Cardiac muscle cell (in vitro differentiated cells and primary cell): ENCODE measurements around the gene ZNF626. TPM values are rescaled to one million over a fixed set of nuclear protein-coding genes. Genes with fewer than 3 reads are reported as not detected.
A peak's percentile ranks its signal among the peaks of the same experiment; 100 is the strongest.
"Not testable (repeated sequence)": the region's sequence is repeated elsewhere in the genome, so short reads cannot be mapped to it uniquely, and the experiment has no call there.

Experiments
- DNase-seq, 2 donors: peaks; one replicate each; pipeline versions ENCODE4 v3.0.0 to v3.0.0-alpha.2; 2010 to 2017; ENCODE audit warnings: low read depth in 1 of 2, low spot score in 1 of 2
- H3K27ac ChIP-seq: fragments of 200-600 bp; sonication (generic); 2 replicates; pipeline ENCODE4 v1.5.1; 2016
- H3K27me3 ChIP-seq: fragments of 200-600 bp; sonication (generic); 2 replicates; pipeline ENCODE4 v1.6.0; 2016; ENCODE audit warnings: control low read depth
- H3K36me3 ChIP-seq: fragments of 200-600 bp; sonication (generic); 2 replicates; pipeline ENCODE4 v1.5.1; 2016; ENCODE audit warnings: control low read depth
- H3K4me1 ChIP-seq: fragments of 200-600 bp; sonication (generic); 2 replicates; pipeline ENCODE4 v1.8.1; 2017; ENCODE audit warnings: low read depth, mild to moderate bottlenecking, mixed run types
- H3K4me3 ChIP-seq: fragments of 200-600 bp; sonication (generic); 2 replicates; pipeline ENCODE4 v1.5.1; 2016; ENCODE audit warnings: mild to moderate bottlenecking
- H3K9me3 ChIP-seq: fragments of 200-600 bp; sonication (generic); 2 replicates; pipeline ENCODE4 v1.5.1; 2017; ENCODE audit warnings: low read depth, mild to moderate bottlenecking, control low read depth
- CTCF ChIP-seq: IDR thresholded peaks from 2 replicates; pipeline ENCODE4 v1.5.1; 2012; ENCODE audit warnings: low read depth, mild to moderate bottlenecking, low read length
- polyA plus RNA-seq: library from polyadenylated mRNA; unstranded; fragments of >200 nt; fragmentation: Nextera tagmentation; extraction: Ambion mirVana; gene quantifications from 2 replicates; pipeline ENCODE4 v1.2.1, GENCODE V29; 2016
- total RNA-seq: library from RNA; depleted of rRNA; stranded (reverse); fragments of >200 nt; gene quantifications from 2 replicates; pipeline ENCODE4 v1.2.3, GENCODE V29; 2016

The ZNF626 gene
- total and polyA plus RNA-seq, 2 experiments from 2014 or later, result 14.1 to 17.6 TPM

GRCh38 chr19:20662421-20663105 is 1.2 kb upstream of the ZNF626 start:
- Histone ChIP-seq H3K27ac (no peak overlapping the region), H3K9me3 (no peaks in the 10 kb centered on the region), H3K4me1 (peaks cover 7% of the 10 kb centered on the region), H3K27me3 (no peaks in the 10 kb centered on the region), H3K4me3 (no peak overlapping the region), H3K36me3 (no peaks in the 10 kb centered on the region)
- no peak for TF ChIP-seq CTCF
- no peak for DNase-seq

GRCh38 chr19:20660473-20661140 is 764 bp downstream of the ZNF626 start:
- Histone ChIP-seq H3K27ac (peak overlapping the region; percentile 98), H3K9me3 (no peaks in the 10 kb centered on the region), H3K36me3 (peaks cover 5% of the 10 kb centered on the region), H3K4me3 (peak overlapping the region; percentile 91), H3K4me1 (peaks cover 7% of the 10 kb centered on the region), H3K27me3 (no peaks in the 10 kb centered on the region)
- peak; percentile 1 to 3 for DNase-seq
- no peak for TF ChIP-seq CTCF

GRCh38 chr19:20640545-20640944 is 20.8 kb downstream of the ZNF626 start:
- H3K36me3 ChIP-seq, result peaks cover 29% of the 10 kb centered on the region
- no peak for TF ChIP-seq CTCF
- peaks cover 2% of the 10 kb centered on the region for H3K9me3 ChIP-seq
- H3K4me1 ChIP-seq, result no peaks in the 10 kb centered on the region
- no peaks in the 10 kb centered on the region for H3K27me3 ChIP-seq
- DNase-seq, result no peak
- no peak overlapping the region for H3K4me3 ChIP-seq
- no peak overlapping the region for H3K27ac ChIP-seq

GRCh38 chr19:20640023-20640422 is 21.3 kb downstream of the ZNF626 start:
- Histone ChIP-seq H3K4me3 (no peak overlapping the region), H3K27ac (no peak overlapping the region), H3K4me1 (no peaks in the 10 kb centered on the region), H3K9me3 (peaks cover 2% of the 10 kb centered on the region), H3K36me3 (peaks cover 35% of the 10 kb centered on the region), H3K27me3 (no peaks in the 10 kb centered on the region)
- no peak for TF ChIP-seq CTCF
- no peak for DNase-seq

GRCh38 chr19:20624560-20624959 is 36.8 kb downstream of the ZNF626 start:
- H3K4me3 ChIP-seq, H3K27me3 ChIP-seq, H3K36me3 ChIP-seq, H3K27ac ChIP-seq, H3K4me1 ChIP-seq, H3K9me3 ChIP-seq, DNase-seq: not testable (repeated sequence)

- Histone ChIP-seq H3K4me1 (peaks cover 8% of the 10 kb centered on the region), H3K4me3 (no peak overlapping the region), H3K27ac (no peak overlapping the region), H3K9me3 (no peaks in the 10 kb centered on the region), H3K27me3 (no peaks in the 10 kb centered on the region), H3K36me3 (no peaks in the 10 kb centered on the region)
- DNase-seq, result no peak
- TF ChIP-seq CTCF, result no peak
These were observed 45.3 kb downstream of the ZNF626 start for GRCh38 chr19:20616071-20616470.

GRCh38 chr19:20614971-20615370 is 46.4 kb downstream of the ZNF626 start:
- H3K9me3 ChIP-seq, result not testable (repeated sequence)
- peaks cover 14% of the 10 kb centered on the region for H3K4me1 ChIP-seq

More at GRCh38 chr19:20614971-20615370, 46.4 kb downstream of the ZNF626 start:
- H3K27ac ChIP-seq, DNase-seq, H3K36me3 ChIP-seq, H3K4me3 ChIP-seq, H3K27me3 ChIP-seq: not testable (repeated sequence)
